ENCODE results near the gene SHISA9. TPM values are rescaled to one million over a fixed set of nuclear protein-coding genes. Genes with fewer than 3 reads are reported as not detected.

Gene SHISA9
- total RNA-seq, 1 experiment from 2014 or later, result not detected

- Histone ChIP-seq H4K20me1 (ENCODE audit: insufficient read depth, low read depth, low read length) (no peaks in the 10 kb centered on the region), H3K9ac (ENCODE audit: low read length) (no peak overlapping the region), H3K9me3 (ENCODE audit: low read length) (no peaks in the 10 kb centered on the region), H3K4me1 (ENCODE audit: low read length) (no peaks in the 10 kb centered on the region), H3K27ac (ENCODE audit: low read length) (no peak overlapping the region), H3K4me2 (ENCODE audit: low read depth, low read length, poor library complexity, severe bottlenecking) (no peak overlapping the region), H3K36me3 (ENCODE audit: insufficient read depth, low read length) (no peaks in the 10 kb centered on the region), H3K4me3 (ENCODE audit: low read length) (no peak overlapping the region), H3K79me2 (ENCODE audit: low read length) (no peaks in the 10 kb centered on the region), H2AFZ (ENCODE audit: low read length) (no peak overlapping the region), H3K27me3 (ENCODE audit: low read length) (no peaks in the 10 kb centered on the region), H3K9me2 (replicated peaks; ENCODE audit: insufficient read depth, low read length) (no peaks in the 10 kb centered on the region)
- DNase-seq, result no peak
Observed at GRCh38 chr16:13262270-13263090, 361.1 kb downstream of the SHISA9 start.

GRCh38 chr16:13264749-13265552 lies 363.6 kb downstream of the SHISA9 start:
- no peaks in the 10 kb centered on the region for H3K9me2 ChIP-seq (replicated peaks; ENCODE audit: insufficient read depth, low read length)
- no peaks in the 10 kb centered on the region for H3K79me2 ChIP-seq (ENCODE audit: low read length)
- DNase-seq, result no peak
- H3K4me3 ChIP-seq (ENCODE audit: low read length), result no peak overlapping the region
- no peaks in the 10 kb centered on the region for H3K27me3 ChIP-seq (ENCODE audit: low read length)
- no peaks in the 10 kb centered on the region for H3K4me1 ChIP-seq (ENCODE audit: low read length)
- no peak overlapping the region for H3K9ac ChIP-seq (ENCODE audit: low read length)
- H2AFZ ChIP-seq (ENCODE audit: low read length), result no peak overlapping the region
- H3K36me3 ChIP-seq (ENCODE audit: insufficient read depth, low read length), result no peaks in the 10 kb centered on the region
- H4K20me1 ChIP-seq (ENCODE audit: insufficient read depth, low read depth, low read length), result no peaks in the 10 kb centered on the region
- H3K27ac ChIP-seq (ENCODE audit: low read length), result no peak overlapping the region
- H3K4me2 ChIP-seq (ENCODE audit: low read depth, low read length, poor library complexity, severe bottlenecking), result no peak overlapping the region
- no peaks in the 10 kb centered on the region for H3K9me3 ChIP-seq (ENCODE audit: low read length)

- no peak overlapping the region for H3K9ac ChIP-seq (ENCODE audit: low read length)
- H3K79me2 ChIP-seq (ENCODE audit: low read length), result no peaks in the 10 kb centered on the region
- no peak overlapping the region for H2AFZ ChIP-seq (ENCODE audit: low read length)
- H3K4me1 ChIP-seq (ENCODE audit: low read length), result no peaks in the 10 kb centered on the region
- H3K27ac ChIP-seq (ENCODE audit: low read length), result no peak overlapping the region
- H4K20me1 ChIP-seq (ENCODE audit: insufficient read depth, low read depth, low read length), result no peaks in the 10 kb centered on the region
- no peak overlapping the region for H3K4me2 ChIP-seq (ENCODE audit: low read depth, low read length, poor library complexity, severe bottlenecking)
- no peaks in the 10 kb centered on the region for H3K36me3 ChIP-seq (ENCODE audit: insufficient read depth, low read length)
- H3K27me3 ChIP-seq (ENCODE audit: low read length), result no peaks in the 10 kb centered on the region
- no peak for DNase-seq
- no peaks in the 10 kb centered on the region for H3K9me2 ChIP-seq (replicated peaks; ENCODE audit: insufficient read depth, low read length)
- H3K4me3 ChIP-seq (ENCODE audit: low read length), result no peak overlapping the region
- H3K9me3 ChIP-seq (ENCODE audit: low read length), result no peaks in the 10 kb centered on the region
Observed at GRCh38 chr16:13269359-13269758, 368.0 kb downstream of the SHISA9 start.

- Histone ChIP-seq H3K27ac (ENCODE audit: low read length) (no peak overlapping the region), H3K9me2 (replicated peaks; ENCODE audit: insufficient read depth, low read length) (no peaks in the 10 kb centered on the region), H3K79me2 (ENCODE audit: low read length) (no peaks in the 10 kb centered on the region), H3K4me2 (ENCODE audit: low read depth, low read length, poor library complexity, severe bottlenecking) (no peak overlapping the region), H3K36me3 (ENCODE audit: insufficient read depth, low read length) (no peaks in the 10 kb centered on the region), H3K4me3 (ENCODE audit: low read length) (no peak overlapping the region), H3K4me1 (ENCODE audit: low read length) (no peaks in the 10 kb centered on the region), H2AFZ (ENCODE audit: low read length) (no peak overlapping the region), H3K9me3 (ENCODE audit: low read length) (no peaks in the 10 kb centered on the region), H3K27me3 (ENCODE audit: low read length) (no peaks in the 10 kb centered on the region), H3K9ac (ENCODE audit: low read length) (no peak overlapping the region), H4K20me1 (ENCODE audit: insufficient read depth, low read depth, low read length) (no peaks in the 10 kb centered on the region)
- no peak for DNase-seq
Observed at GRCh38 chr16:13269905-13270528, 368.6 kb downstream of the SHISA9 start.

DNA sequence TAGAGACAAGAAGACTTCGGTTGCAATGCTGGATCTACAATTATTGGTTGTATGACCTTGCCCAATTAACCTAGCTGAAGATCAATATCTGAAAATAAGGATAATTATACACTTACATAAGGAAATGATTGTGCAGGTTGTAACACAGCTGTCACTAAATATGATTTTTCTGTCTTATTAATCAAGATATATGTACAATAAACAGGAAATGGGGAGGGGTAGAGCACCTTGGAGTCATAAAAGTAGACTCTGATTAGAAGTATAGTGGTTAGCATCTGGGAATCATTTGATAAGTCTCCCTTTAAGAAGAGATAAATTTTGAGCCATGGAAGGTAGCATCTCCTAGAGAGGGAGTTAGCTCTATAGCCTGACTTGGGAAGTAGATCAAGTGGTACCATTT lies 369.2 kb downstream of the SHISA9 start:
- no peak for DNase-seq
- no peak overlapping the region for H2AFZ ChIP-seq (ENCODE audit: low read length)
- H3K4me3 ChIP-seq (ENCODE audit: low read length), result no peak overlapping the region
- no peak overlapping the region for H3K27ac ChIP-seq (ENCODE audit: low read length)
- no peaks in the 10 kb centered on the region for H3K9me2 ChIP-seq (replicated peaks; ENCODE audit: insufficient read depth, low read length)
- H3K36me3 ChIP-seq (ENCODE audit: insufficient read depth, low read length), result no peaks in the 10 kb centered on the region
- no peaks in the 10 kb centered on the region for H3K27me3 ChIP-seq (ENCODE audit: low read length)
- no peaks in the 10 kb centered on the region for H3K79me2 ChIP-seq (ENCODE audit: low read length)
- no peaks in the 10 kb centered on the region for H3K9me3 ChIP-seq (ENCODE audit: low read length)
- no peaks in the 10 kb centered on the region for H4K20me1 ChIP-seq (ENCODE audit: insufficient read depth, low read depth, low read length)
- H3K9ac ChIP-seq (ENCODE audit: low read length), result no peak overlapping the region
- no peaks in the 10 kb centered on the region for H3K4me1 ChIP-seq (ENCODE audit: low read length)
- H3K4me2 ChIP-seq (ENCODE audit: low read depth, low read length, poor library complexity, severe bottlenecking), result no peak overlapping the region

DNA sequence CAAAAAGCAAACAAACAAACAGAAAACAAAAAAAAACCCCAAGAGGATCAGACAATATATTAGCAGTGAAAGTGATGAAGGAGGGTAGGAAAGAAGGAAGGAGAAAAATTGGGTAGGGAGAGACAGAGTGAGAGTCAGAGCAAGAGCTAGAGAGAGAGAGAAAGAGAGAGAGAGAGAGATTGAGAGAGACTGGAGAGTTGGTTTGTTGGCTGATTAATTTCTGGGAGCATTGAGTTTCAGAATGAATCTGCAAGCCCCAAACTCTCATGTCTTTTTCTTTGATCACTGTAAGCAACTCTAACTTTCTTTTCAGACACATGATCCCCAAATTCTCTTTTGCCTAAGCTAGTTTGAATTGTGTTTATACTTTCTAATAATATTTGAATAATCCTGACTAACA lies 388.1 kb downstream of the SHISA9 start:
- no peak for DNase-seq
- no peaks in the 10 kb centered on the region for H3K4me1 ChIP-seq (ENCODE audit: low read length)
- no peaks in the 10 kb centered on the region for H3K36me3 ChIP-seq (ENCODE audit: insufficient read depth, low read length)

More for the DNA sequence above, 388.1 kb downstream of the SHISA9 start:
- no peak overlapping the region for H3K27ac ChIP-seq (ENCODE audit: low read length)
- no peak overlapping the region for H3K4me2 ChIP-seq (ENCODE audit: low read depth, low read length, poor library complexity, severe bottlenecking)
- H3K79me2 ChIP-seq (ENCODE audit: low read length), result no peaks in the 10 kb centered on the region
- no peaks in the 10 kb centered on the region for H3K9me2 ChIP-seq (replicated peaks; ENCODE audit: insufficient read depth, low read length)
- no peaks in the 10 kb centered on the region for H3K27me3 ChIP-seq (ENCODE audit: low read length)
- no peaks in the 10 kb centered on the region for H4K20me1 ChIP-seq (ENCODE audit: insufficient read depth, low read depth, low read length)
- H2AFZ ChIP-seq (ENCODE audit: low read length), result no peak overlapping the region
- H3K9me3 ChIP-seq (ENCODE audit: low read length), result no peaks in the 10 kb centered on the region
- H3K4me3 ChIP-seq (ENCODE audit: low read length), result no peak overlapping the region
- no peak overlapping the region for H3K9ac ChIP-seq (ENCODE audit: low read length)

Other genes with a start within 250 kb of the SHISA9 start
- 1.8 and 2.0 TPM in 2 replicates for gene CPPED1, start 97.7 kb upstream of the SHISA9 start, total RNA-seq (2014; rRNA removed; shearing (Covaris generic); ENCODE audit: low replicate concordance)

All from Karpas-422 (cell line).